ENCODE results near the gene RRAS. TPM values are rescaled to one million over a fixed set of nuclear protein-coding genes. Genes with fewer than 3 reads are reported as not detected.

Gene RRAS
- total and polyA plus RNA-seq, 4 donors: 4.1 to 18.5 (median 11.1) TPM

- H3K27me3 ChIP-seq (ENCODE audit: control insufficient read depth in 4 of 4, insufficient read depth in 4 of 4, low read length in 3 of 4): no peaks in the 10 kb centered on the region
- TF ChIP-seq FOXA1 (IDR thresholded peaks at IDR 0.05): no peak
- no peak for TF ChIP-seq HNF4A (conservative IDR thresholded peaks at IDR 0.05)
- no peak for TF ChIP-seq TAF1 (conservative IDR thresholded peaks at IDR 0.05)
- no peak for TF ChIP-seq SP1 (IDR thresholded peaks at IDR 0.05)
- H3K36me3 ChIP-seq (ENCODE audit: control insufficient read depth in 4 of 4, insufficient read depth in 3 of 4, low read depth in 1 of 4, low read length in 3 of 4): peaks cover 6 to 38% (median 14%) of the 10 kb centered on the region in 4 donors
- no peak overlapping the region for H3K27ac ChIP-seq (ENCODE audit: low read depth in 1 of 2, low read length in 2 of 2)
- no peak overlapping the region for H3K4me3 ChIP-seq (ENCODE audit: low read depth in 1 of 3, low read length in 3 of 3)
- WGBS: 97% methylated on average over 7 of the region's 7 CpGs
- no peak overlapping the region for H3K9ac ChIP-seq (ENCODE audit: low read depth in 1 of 2, low read length in 2 of 2)
- DNase-seq (ENCODE audit: low spot score): no peak
- no peaks in the 10 kb centered on the region for H3K4me1 ChIP-seq (ENCODE audit: control insufficient read depth in 4 of 4, insufficient read depth in 4 of 4, low read length in 3 of 4)
- H3K9me3 ChIP-seq (ENCODE audit: control insufficient read depth in 4 of 4, low read length in 3 of 4): no peaks in the 10 kb centered on the region
Observed at GRCh38 chr19:49616532-49616931, 23.4 kb downstream of the RRAS start.

GRCh38 chr19:49615861-49616260, 24.1 kb downstream of the RRAS start:
- 98% methylated on average over 23 of the region's 23 CpGs for whole genome bisulfite sequencing
- H3K9ac ChIP-seq (ENCODE audit: low read depth in 1 of 2, low read length in 2 of 2): no peak overlapping the region
- DNase-seq (ENCODE audit: low spot score): no peak
- peaks cover 2 to 36% (median 14%) of the 10 kb centered on the region in 4 donors for H3K36me3 ChIP-seq (ENCODE audit: control insufficient read depth in 4 of 4, insufficient read depth in 3 of 4, low read depth in 1 of 4, low read length in 3 of 4)
- no peaks in the 10 kb centered on the region for H3K27me3 ChIP-seq (ENCODE audit: control insufficient read depth in 4 of 4, insufficient read depth in 4 of 4, low read length in 3 of 4)
- TF ChIP-seq JUND (IDR thresholded peaks at IDR 0.05) (no peak), TAF1 (conservative IDR thresholded peaks at IDR 0.05) (no peak), GABPA (IDR thresholded peaks at IDR 0.05 in 1 of 2, conservative IDR thresholded peaks at IDR 0.05 in 1 of 2) (no peak), CTCF (IDR thresholded peaks at IDR 0.05; ENCODE audit: low read depth, low read length, missing input control) (no peak), RXRA (IDR thresholded peaks at IDR 0.05) (no peak), HNF4A (conservative IDR thresholded peaks at IDR 0.05) (no peak), MAX (IDR thresholded peaks at IDR 0.05) (no peak)
- TF ChIP-seq, protein P1, sequence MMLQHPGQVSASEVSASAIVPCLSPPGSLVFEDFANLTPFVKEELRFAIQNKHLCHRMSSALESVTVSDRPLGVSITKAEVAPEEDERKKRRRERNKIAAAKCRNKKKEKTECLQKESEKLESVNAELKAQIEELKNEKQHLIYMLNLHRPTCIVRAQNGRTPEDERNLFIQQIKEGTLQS (IDR thresholded peaks at IDR 0.05): no peak
- H3K4me3 ChIP-seq (ENCODE audit: low read depth in 1 of 3, low read length in 3 of 3): no peak overlapping the region
- no peaks in the 10 kb centered on the region for H3K4me1 ChIP-seq (ENCODE audit: control insufficient read depth in 4 of 4, insufficient read depth in 4 of 4, low read length in 3 of 4)
- H3K9me3 ChIP-seq (ENCODE audit: control insufficient read depth in 4 of 4, low read length in 3 of 4): no peaks in the 10 kb centered on the region
- H3K27ac ChIP-seq (ENCODE audit: low read depth in 1 of 2, low read length in 2 of 2): no peak overlapping the region

- Histone ChIP-seq H3K36me3 (ENCODE audit: control insufficient read depth in 4 of 4, insufficient read depth in 3 of 4, low read depth in 1 of 4, low read length in 3 of 4) (peaks cover 5 to 35% (median 14%) of the 10 kb centered on the region in 4 donors), H3K27ac (ENCODE audit: low read depth in 1 of 2, low read length in 2 of 2) (no peak overlapping the region)
- no peak for TF ChIP-seq NR2F2 (IDR thresholded peaks at IDR 0.05)
- TF ChIP-seq RAD21 (IDR thresholded peaks at IDR 0.05): no peak
- TF ChIP-seq EGR1 (IDR thresholded peaks at IDR 0.05; ENCODE audit: low read depth in 2 of 2): no peak
- TF ChIP-seq SP1 (IDR thresholded peaks at IDR 0.05): no peak
- no peak for TF ChIP-seq FOXA1 (IDR thresholded peaks at IDR 0.05)
- TF ChIP-seq, protein P2, sequence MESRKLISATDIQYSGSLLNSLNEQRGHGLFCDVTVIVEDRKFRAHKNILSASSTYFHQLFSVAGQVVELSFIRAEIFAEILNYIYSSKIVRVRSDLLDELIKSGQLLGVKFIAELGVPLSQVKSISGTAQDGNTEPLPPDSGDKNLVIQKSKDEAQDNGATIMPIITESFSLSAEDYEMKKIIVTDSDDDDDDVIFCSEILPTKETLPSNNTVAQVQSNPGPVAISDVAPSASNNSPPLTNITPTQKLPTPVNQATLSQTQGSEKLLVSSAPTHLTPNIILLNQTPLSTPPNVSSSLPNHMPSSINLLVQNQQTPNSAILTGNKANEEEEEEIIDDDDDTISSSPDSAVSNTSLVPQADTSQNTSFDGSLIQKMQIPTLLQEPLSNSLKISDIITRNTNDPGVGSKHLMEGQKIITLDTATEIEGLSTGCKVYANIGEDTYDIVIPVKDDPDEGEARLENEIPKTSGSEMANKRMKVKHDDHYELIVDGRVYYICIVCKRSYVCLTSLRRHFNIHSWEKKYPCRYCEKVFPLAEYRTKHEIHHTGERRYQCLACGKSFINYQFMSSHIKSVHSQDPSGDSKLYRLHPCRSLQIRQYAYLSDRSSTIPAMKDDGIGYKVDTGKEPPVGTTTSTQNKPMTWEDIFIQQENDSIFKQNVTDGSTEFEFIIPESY (IDR thresholded peaks at IDR 0.05): no peak
- TF ChIP-seq GABPA (IDR thresholded peaks at IDR 0.05 in 1 of 2, conservative IDR thresholded peaks at IDR 0.05 in 1 of 2): no peak
- no peak for TF ChIP-seq HNF4G (IDR thresholded peaks at IDR 0.05)
- no peak for TF ChIP-seq REST (IDR thresholded peaks at IDR 0.05)
- no peak for TF ChIP-seq YY1 (IDR thresholded peaks at IDR 0.05)
- TF ChIP-seq, protein P1 (IDR thresholded peaks at IDR 0.05): no peak
- no peak for TF ChIP-seq TAF1 (conservative IDR thresholded peaks at IDR 0.05)
- no peak for TF ChIP-seq JUND (IDR thresholded peaks at IDR 0.05)
- no peak for TF ChIP-seq HNF4A (conservative IDR thresholded peaks at IDR 0.05)
- no peak for TF ChIP-seq MAX (IDR thresholded peaks at IDR 0.05)
- no peak for TF ChIP-seq FOXA2 (IDR thresholded peaks at IDR 0.05)
Observed at GRCh38 chr19:49614096-49614833, 25.7 kb downstream of the RRAS start.

More at GRCh38 chr19:49614096-49614833, 25.7 kb downstream of the RRAS start:
- Histone ChIP-seq H3K9ac (ENCODE audit: low read depth in 1 of 2, low read length in 2 of 2) (no peak overlapping the region), H3K27me3 (ENCODE audit: control insufficient read depth in 4 of 4, insufficient read depth in 4 of 4, low read length in 3 of 4) (no peaks in the 10 kb centered on the region), H3K4me3 (ENCODE audit: low read depth in 1 of 3, low read length in 3 of 3) (no peak overlapping the region), H3K9me3 (ENCODE audit: control insufficient read depth in 4 of 4, low read length in 3 of 4) (no peaks in the 10 kb centered on the region), H3K4me1 (ENCODE audit: control insufficient read depth in 4 of 4, insufficient read depth in 4 of 4, low read length in 3 of 4) (no peaks in the 10 kb centered on the region)
- WGBS: 89% methylated on average over 19 of the region's 19 CpGs
- DNase-seq (ENCODE audit: low spot score): no peak

Data from liver (tissue), 9 donors.